Activated CD4-positive, alpha-beta T cell treated with anti-CD3 and anti-CD28 coated beads, Interleukin-2, amount 10 ng/mL, durations not matched to agents 7 days and 5 days (primary cell): ENCODE data around the gene CACNA1B. TPM values are rescaled to one million over a fixed set of nuclear protein-coding genes. Genes with fewer than 3 reads are reported as not detected.
A peak's percentile ranks its signal among the peaks of the same experiment; 100 is the strongest.
"Not testable (repeated sequence)": the region's sequence is repeated elsewhere in the genome, so short reads cannot be mapped to it uniquely, and the experiment has no call there.

ENCODE experiments used
- CTCF ChIA-PET: fragments of 350-600 bp; sonication (Branson Sonifier 250); formaldehyde crosslinking; loops from one replicate; lab custom pipeline; 2021; ENCODE audit warnings: antibody characterized with exemption; lab: Charles Lee
- POLR2A ChIA-PET: fragments of 350-600 bp; sonication (Branson Sonifier 250); formaldehyde crosslinking; loops from one replicate; lab custom pipeline; 2021; ENCODE audit warnings: antibody characterized with exemption; lab: Charles Lee
- DNase-seq: peaks from one replicate; pipeline ENCODE4 v3.0.0-alpha.2; 2020
- H3K27ac Mint-ChIP-seq: one replicate; pipeline ENCODE4 v1.8.0; 2021; ENCODE audit warnings: mild to moderate bottlenecking, moderate library complexity, mixed read lengths
- H3K27me3 Mint-ChIP-seq: one replicate; pipeline ENCODE4 v1.8.0; 2021; ENCODE audit warnings: mixed read lengths
- H3K36me3 Mint-ChIP-seq: one replicate; pipeline ENCODE4 v1.8.0; 2021; ENCODE audit warnings: low read depth, mixed read lengths
- H3K4me1 Mint-ChIP-seq: one replicate; pipeline ENCODE4 v1.8.0; 2021; ENCODE audit warnings: mixed read lengths
- H3K4me3 Mint-ChIP-seq: one replicate; pipeline ENCODE4 v1.8.0; 2021; ENCODE audit warnings: mild to moderate bottlenecking, moderate library complexity, mixed read lengths
- H3K9me3 Mint-ChIP-seq: one replicate; pipeline ENCODE4 v1.8.0; 2021; ENCODE audit warnings: mixed read lengths
- total RNA-seq, 2 experiments: library from RNA; stranded (reverse); gene quantifications; one replicate each; pipeline ENCODE4 v1.2.3, GENCODE V29; 2021

CACNA1B gene
- total RNA-seq, 2 experiments from 2014 or later = not detected

DNA sequence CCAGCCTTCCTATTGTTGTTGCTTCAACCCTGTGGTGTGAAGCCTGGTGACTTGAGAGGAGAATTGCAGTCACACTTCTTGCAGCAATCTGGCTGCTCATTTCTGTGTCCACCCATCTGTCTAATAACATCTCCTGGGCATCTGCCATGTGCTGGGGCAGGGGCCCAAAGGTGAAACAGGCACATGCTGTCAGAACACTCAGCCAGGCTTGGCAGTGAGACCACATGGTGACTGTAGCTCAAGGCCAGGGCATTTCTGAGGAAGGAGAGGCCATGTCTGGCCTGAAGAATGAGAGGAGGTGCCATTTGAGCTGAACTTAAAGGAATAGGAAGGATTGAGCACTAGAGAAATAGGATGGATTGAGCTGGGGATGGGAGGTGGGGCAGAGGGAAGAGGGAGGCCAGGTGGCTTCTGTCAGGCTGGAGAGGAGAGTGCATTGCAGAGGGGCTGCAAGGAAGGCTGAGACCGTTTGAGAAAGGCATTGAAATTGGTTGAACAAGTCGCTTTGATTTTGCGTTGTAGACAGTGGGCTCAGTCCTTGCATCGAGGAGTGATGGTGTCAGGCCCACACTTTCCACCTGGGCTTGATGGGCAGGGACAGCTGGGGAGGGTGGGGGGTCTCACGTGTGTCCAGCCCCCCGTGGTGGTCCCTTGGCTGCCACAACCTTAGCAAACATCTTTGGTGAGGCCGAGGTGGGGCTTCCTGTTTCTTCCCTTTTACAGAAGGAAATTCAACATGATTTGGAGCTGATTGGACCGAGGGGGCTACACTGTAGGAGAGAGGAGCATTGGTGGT, 222.4 kb downstream of the CACNA1B start:
- no peaks in the 10 kb centered on the region for H3K27me3 Mint-ChIP-seq
- CTCF ChIA-PET = no interaction called here
- no peaks in the 10 kb centered on the region for H3K36me3 Mint-ChIP-seq
- DNase-seq = no peak
- no peaks in the 10 kb centered on the region for H3K4me1 Mint-ChIP-seq
- POLR2A ChIA-PET = no interaction called here
- H3K4me3 Mint-ChIP-seq = no peak overlapping the region
- H3K9me3 Mint-ChIP-seq = no peaks in the 10 kb centered on the region
- no peak overlapping the region for H3K27ac Mint-ChIP-seq

DNA sequence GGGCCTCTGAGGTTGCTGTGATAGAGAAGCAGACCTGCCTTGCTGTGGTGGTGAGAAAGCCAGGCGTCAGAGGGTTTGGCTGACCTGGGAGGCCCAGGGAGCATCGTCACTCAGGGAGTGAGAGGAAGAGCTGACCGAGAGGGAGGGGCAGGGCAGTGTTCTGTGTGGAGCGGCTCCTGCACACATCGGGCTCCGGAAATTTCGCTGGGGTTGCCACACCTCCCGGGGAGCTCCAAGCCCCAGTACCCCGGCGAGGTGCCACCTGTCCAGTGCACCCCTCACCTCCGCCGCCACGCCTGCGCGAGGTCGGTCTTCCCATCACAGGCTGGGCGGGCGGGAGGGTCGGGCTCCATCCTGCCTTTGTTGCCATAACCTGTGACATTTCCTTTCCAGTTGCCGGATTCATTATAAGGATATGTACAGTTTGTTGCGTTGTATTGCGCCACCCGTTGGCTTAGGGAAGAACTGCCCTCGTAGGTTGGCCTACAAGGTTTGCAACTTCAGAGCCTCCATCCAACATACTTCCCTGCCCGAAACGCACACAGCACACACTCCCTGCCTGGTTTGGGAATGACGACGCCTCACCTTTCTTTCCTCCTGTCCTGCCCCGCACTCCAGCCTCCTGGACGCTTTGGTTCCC, 223.2 kb downstream of the CACNA1B start:
- ChIA-PET CTCF (no interaction called here), POLR2A (no interaction called here)
- DNase-seq = no peak
- H3K4me3 Mint-ChIP-seq = no peak overlapping the region
- H3K4me1 Mint-ChIP-seq = no peaks in the 10 kb centered on the region
- H3K27me3 Mint-ChIP-seq = no peaks in the 10 kb centered on the region
- no peaks in the 10 kb centered on the region for H3K9me3 Mint-ChIP-seq
- no peak overlapping the region for H3K27ac Mint-ChIP-seq
- H3K36me3 Mint-ChIP-seq = no peaks in the 10 kb centered on the region

DNA sequence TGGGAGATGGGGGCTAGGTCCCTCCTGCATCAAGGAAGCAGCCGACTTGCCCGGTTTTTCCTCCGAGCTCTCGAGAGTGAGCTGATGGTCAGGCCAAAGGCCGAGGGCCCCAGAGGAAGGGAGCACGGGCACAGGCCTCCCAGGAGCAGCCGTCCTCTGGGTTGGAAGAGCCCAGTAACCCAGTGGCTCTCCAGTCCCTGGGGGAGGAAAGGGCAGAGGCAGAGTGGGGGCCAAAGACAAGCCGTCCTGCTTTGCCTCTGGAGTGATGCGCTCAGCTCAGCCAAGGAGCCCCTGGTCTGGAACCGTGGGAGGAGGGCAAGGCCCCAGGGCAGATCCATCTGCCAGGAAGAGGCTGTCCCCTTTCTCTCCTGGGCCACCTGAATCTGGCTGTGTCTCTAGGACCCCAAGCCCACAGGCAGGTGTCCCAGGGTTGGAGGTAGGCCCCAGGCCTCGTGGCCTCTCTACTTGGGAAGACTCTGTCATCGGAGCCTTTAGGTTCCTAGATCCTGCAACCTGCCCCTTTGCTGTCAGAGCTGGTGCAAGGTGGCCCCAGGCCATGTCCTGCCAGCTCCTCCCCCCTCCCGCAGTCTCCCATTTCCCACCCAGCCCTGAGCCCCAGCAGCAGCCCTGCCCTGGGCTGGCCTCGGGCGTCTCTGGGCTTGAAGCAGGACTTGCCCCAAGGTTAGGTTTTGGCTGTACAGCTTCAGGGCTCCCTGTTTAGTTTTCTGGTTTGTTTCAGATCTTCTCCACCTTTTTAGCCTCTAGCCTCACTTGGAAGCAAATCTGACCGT, 224.1 kb downstream of the CACNA1B start:
- H3K27me3 Mint-ChIP-seq = no peaks in the 10 kb centered on the region
- H3K36me3 Mint-ChIP-seq = no peaks in the 10 kb centered on the region
- H3K4me3 Mint-ChIP-seq = no peak overlapping the region
- DNase-seq = no peak
- no peaks in the 10 kb centered on the region for H3K9me3 Mint-ChIP-seq
- no peak overlapping the region for H3K27ac Mint-ChIP-seq
- no peaks in the 10 kb centered on the region for H3K4me1 Mint-ChIP-seq
- POLR2A ChIA-PET = no interaction called here
- CTCF ChIA-PET = no interaction called here

DNA sequence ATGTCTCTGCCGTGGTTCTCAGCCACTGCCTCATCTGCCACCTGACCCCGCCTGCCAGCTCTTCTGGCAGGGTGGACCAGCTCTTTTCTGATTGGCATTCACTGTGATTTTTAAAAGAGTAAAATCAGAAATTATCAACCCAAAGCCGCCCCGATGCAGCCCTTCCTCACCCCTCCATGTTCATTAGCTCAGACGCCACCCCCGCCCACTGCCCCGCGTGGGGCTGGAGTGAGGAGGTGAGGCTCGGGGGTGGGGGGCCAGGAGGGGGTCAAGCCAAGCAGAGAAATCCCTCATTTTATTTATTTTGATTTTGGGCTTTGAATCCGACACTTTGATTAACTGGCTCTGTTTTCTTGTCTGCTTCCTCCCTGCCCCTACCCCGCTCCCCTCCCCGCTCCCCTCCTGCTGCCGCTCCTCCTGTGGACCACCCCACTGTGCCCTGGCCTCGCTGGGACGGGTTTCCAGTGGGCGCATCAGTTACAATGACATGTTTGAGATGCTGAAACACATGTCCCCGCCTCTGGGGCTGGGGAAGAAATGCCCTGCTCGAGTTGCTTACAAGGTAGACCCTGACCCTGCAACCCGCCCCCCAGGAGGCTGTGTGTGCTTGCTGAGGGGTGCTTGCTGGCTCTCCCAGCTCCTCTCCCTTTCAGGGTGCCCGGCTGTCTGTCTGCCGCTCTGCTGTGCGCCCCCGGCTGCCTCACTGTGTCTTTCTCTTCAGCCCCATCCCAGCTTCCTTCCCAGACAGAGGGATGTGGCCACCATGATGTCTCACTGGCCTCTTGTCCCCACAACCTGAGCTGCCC, 224.9 kb downstream of the CACNA1B start:
- H3K36me3 Mint-ChIP-seq = no peaks in the 10 kb centered on the region
- CTCF ChIA-PET = no interaction called here
- DNase-seq = no peak
- H3K27me3 Mint-ChIP-seq = no peaks in the 10 kb centered on the region
- POLR2A ChIA-PET = no interaction called here
- H3K9me3 Mint-ChIP-seq = no peaks in the 10 kb centered on the region
- peak overlapping the region; percentile 50 for H3K27ac Mint-ChIP-seq
- H3K4me1 Mint-ChIP-seq = no peaks in the 10 kb centered on the region
- no peak overlapping the region for H3K4me3 Mint-ChIP-seq

DNA sequence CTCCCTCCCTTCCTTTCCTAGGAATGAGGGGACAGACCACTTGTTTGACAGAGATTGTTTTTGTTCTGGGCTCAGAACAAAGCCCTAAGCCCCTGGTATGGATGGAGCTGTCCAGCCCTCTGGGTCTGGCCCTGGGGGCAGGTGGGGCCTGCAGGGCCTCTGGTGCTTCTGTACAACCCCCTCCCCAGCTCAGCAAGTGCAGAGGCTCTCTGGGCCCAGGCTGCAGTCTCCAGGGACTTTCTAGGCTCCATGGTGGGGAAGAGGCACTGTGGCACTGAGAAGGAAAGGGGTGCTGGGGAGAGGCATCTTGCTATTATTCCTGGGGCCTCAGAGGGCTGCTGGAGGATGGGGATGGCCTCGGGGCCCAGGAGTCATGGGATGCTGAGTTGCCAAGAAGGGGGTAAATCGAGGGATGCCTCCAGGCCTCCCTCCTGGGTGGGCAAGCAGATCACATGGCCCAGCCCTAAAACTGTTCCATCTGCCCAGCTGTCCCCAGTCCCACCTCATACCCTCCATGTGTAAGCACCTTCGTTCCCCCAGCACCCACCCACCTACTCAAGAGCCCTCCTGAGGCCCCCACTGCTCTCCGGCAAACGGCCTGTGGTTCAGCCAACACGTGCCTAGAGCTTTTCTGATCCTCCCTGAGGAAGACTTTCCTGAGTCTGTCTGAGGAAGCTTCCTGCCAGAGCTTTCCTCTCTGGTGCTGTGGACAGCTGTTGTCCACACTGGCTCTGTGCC, 225.7 kb downstream of the CACNA1B start:
- Mint-ChIP-seq H3K27me3 (no peaks in the 10 kb centered on the region), H3K36me3 (no peaks in the 10 kb centered on the region), H3K4me1 (no peaks in the 10 kb centered on the region), H3K9me3 (no peaks in the 10 kb centered on the region), H3K27ac (no peak overlapping the region), H3K4me3 (no peak overlapping the region)
- DNase-seq = no peak
- CTCF ChIA-PET = interaction anchor here (1.1 kb wide), 1 partner anchor 454 kb away, joined by 3 read pairs; no protein-coding TSS in a partner anchor
- POLR2A ChIA-PET = no interaction called here

DNA sequence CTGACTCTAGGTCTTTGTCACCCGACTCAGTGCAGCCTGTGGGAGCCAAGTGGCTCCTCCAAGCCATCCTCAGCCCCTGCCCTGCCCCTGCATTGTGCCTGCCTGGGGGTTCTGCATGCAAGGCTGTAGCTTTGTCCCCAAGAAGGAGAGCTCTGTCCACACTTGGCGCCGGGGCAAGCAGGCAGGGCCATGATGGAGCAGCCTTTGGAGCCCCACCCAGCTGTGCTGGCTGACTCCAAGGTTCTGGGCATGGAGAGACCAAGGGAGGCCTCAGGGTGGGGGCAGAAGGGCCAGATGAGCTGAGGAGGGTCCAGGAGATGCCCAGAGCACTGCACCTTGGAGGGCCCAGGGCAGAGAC, 226.2 kb downstream of the CACNA1B start:
- DNase-seq = no peak
- Mint-ChIP-seq H3K9me3 (no peaks in the 10 kb centered on the region), H3K4me3 (no peak overlapping the region), H3K27ac (no peak overlapping the region), H3K27me3 (no peaks in the 10 kb centered on the region), H3K4me1 (no peaks in the 10 kb centered on the region), H3K36me3 (no peaks in the 10 kb centered on the region)
- POLR2A ChIA-PET = no interaction called here
- CTCF ChIA-PET = interaction anchor here (1.1 kb wide), 1 partner anchor 455 kb away, joined by 3 read pairs; no protein-coding TSS in a partner anchor

DNA sequence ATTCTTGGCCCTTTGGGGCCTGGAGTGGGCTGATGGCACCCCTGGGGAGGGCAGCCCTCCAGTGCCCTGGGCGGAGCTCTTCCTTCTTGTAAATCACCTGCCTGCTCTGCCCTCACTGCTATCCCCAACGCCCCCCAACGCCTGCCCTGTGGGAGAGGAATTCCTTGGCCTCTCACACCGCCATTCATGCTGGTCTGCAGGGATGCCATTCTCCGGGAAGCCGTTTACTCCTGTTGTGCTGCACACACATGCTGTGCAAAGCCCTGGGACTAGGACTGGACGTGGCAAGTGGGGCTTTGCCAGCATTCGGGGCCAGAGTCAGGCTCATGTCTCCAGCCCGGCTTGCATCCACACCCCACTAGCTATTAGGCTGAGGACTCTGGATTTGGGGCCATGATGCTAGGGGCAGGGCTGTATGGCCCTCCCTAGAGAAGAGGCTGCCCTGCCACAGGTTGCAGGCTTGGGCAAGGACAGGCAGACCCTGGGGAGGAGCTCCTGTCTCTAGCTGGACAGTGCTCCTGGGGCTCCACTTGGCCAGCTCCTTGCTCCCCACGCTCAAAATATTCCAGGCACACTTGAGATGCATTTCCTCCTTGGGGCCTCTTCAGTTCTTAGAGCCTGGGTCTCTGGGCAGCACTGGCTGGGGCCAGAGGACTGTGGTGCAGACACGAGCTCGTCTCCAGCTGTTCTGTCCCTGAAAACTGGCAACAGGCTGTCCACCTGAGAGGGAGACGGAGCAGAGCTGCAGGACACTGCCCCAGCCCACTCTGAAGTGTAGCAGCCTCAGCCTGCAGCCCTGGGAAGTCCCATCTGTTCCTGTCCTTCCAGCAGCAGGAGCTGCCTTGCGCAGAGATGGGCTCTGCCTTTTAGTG, 226.9 kb downstream of the CACNA1B start:
- no peak overlapping the region for H3K4me3 Mint-ChIP-seq
- ChIA-PET CTCF (interaction anchor here (1.1 kb wide), 1 partner anchor 455 kb away, joined by 3 read pairs; no protein-coding TSS in a partner anchor), POLR2A (no interaction called here)
- H3K4me1 Mint-ChIP-seq = no peaks in the 10 kb centered on the region
- no peaks in the 10 kb centered on the region for H3K9me3 Mint-ChIP-seq
- H3K27me3 Mint-ChIP-seq = no peaks in the 10 kb centered on the region
- no peak overlapping the region for H3K27ac Mint-ChIP-seq
- no peaks in the 10 kb centered on the region for H3K36me3 Mint-ChIP-seq
- no peak for DNase-seq

DNA sequence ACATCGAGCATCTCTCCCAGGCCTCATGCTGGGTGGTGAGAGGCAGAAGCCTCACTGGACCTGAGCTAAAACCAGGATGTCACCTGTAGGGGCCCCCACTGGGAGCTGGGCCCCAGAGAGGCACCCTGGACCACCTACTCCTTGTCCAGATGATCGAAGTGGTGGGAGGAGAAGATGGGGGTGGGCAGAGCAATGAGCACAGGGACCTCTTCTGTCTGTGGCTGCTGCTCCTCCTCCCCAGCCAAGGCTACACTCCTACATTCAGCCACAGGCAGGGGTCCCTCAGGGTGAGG, 227.5 kb downstream of the CACNA1B start:
- CTCF ChIA-PET = no interaction called here
- H3K4me3 Mint-ChIP-seq = no peak overlapping the region
- no peaks in the 10 kb centered on the region for H3K27me3 Mint-ChIP-seq
- no peaks in the 10 kb centered on the region for H3K4me1 Mint-ChIP-seq
- no peaks in the 10 kb centered on the region for H3K9me3 Mint-ChIP-seq
- POLR2A ChIA-PET = no interaction called here
- no peak for DNase-seq
- H3K36me3 Mint-ChIP-seq = no peaks in the 10 kb centered on the region
- no peak overlapping the region for H3K27ac Mint-ChIP-seq

DNA sequence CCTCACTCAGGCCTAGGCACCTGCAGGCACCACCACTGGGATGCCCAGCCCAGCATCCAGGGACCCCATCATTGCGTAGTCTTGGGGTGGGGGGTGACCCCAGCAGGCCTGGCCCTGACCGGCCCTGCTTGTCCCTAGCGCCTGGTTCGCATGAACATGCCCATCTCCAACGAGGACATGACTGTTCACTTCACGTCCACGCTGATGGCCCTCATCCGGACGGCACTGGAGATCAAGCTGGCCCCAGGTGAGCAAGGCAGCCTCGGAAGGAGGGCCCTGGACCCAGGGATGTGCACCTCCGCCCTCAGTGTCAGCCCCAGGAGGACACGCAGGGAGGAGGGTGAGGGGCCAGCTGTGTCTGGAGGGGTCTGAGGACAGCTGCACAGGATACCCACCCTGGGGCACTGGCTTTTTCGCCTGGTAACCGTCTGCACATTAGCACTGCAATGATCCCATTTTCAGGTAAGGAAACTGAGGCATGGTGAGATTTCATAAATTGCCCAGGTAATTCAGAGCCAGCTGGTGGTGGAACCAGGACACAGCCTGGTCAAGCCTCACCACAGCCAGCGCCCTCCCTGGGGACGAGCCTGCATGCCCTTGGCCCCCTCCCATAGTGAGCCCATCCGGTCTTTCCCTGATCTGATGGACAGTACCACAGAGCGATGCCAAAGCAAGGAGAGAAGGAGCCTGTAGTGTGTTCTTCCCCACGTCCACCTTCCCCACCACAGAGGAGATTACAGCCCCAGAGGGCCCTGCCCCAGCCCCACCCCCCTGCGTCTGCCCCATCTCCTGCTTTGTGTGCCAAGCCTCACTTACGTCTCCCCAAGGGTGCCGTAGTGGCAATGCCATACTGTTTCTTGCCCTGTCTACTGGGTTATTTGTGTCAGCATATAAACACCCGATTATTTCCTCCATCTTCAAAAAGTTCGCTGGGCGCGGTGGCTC, 228.3 kb downstream of the CACNA1B start:
- no peaks in the 10 kb centered on the region for H3K4me1 Mint-ChIP-seq
- DNase-seq = no peak
- H3K27me3 Mint-ChIP-seq = no peaks in the 10 kb centered on the region
- ChIA-PET CTCF (no interaction called here), POLR2A (no interaction called here)
- H3K9me3 Mint-ChIP-seq = no peaks in the 10 kb centered on the region
- no peaks in the 10 kb centered on the region for H3K36me3 Mint-ChIP-seq
- H3K27ac Mint-ChIP-seq = no peak overlapping the region
- H3K4me3 Mint-ChIP-seq = no peak overlapping the region

DNA sequence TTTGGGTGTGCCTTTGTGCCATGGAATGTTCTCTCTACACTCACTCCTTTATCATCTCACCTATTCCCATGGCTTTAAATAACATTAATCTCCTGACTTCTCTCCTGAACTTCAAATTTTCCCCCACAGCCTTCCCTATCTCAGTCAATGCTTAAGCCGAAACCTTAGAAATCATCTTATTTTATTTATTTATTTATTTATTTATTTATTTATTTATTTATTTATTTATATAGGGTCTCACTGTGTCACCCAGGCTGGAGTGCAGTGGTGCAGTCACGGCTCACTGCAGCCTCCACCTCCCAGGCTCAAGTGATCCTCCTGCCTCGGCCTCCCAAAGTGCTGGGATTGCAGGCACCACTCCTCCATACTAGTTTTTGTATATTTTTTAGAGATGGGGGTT, 229.5 kb downstream of the CACNA1B start:
- H3K4me3 Mint-ChIP-seq, H3K27me3 Mint-ChIP-seq, H3K27ac Mint-ChIP-seq, CTCF ChIA-PET, DNase-seq, POLR2A ChIA-PET, H3K36me3 Mint-ChIP-seq, H3K9me3 Mint-ChIP-seq, H3K4me1 Mint-ChIP-seq: not testable (repeated sequence)

DNA sequence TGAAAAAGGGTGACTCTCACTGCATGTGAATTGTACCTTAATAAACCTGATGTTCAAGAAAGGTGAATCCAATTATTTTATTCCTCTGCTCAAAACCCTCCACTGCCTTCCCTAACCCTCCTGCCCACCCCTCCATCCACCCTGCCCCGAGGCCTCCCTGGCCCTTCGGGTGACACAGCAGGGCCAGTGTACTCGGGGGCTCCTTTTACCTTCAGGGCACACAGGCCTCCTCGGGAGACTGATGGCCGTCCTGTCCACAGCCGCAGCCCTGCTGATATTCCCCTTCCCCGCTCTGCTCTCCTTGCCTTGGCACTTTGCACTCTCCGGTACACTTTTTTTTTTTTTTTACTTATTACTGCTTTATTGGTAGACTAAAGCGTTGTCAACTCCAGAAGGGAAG, 234.0 kb downstream of the CACNA1B start:
- no peak for DNase-seq
- Mint-ChIP-seq H3K4me1 (no peaks in the 10 kb centered on the region), H3K27me3 (no peaks in the 10 kb centered on the region), H3K36me3 (no peaks in the 10 kb centered on the region), H3K4me3 (no peak overlapping the region), H3K27ac (no peak overlapping the region), H3K9me3 (no peaks in the 10 kb centered on the region)
- ChIA-PET CTCF (no interaction called here), POLR2A (no interaction called here)
